GM19193 (cell line): ENCODE measurements around the gene MT2A.

Experiments used
- POLR2A ChIP-seq: IDR thresholded peaks from 4 replicates; pipeline ENCODE4 v1.6.1; 2011; ENCODE audit not compliant: insufficient read depth, insufficient read length; ENCODE audit errors: extremely low read depth

Gene MT2A

GRCh38 chr16:56609463-56609921, 1.1 kb downstream of the MT2A start:
- TF ChIP-seq POLR2A = no peak

DNA sequence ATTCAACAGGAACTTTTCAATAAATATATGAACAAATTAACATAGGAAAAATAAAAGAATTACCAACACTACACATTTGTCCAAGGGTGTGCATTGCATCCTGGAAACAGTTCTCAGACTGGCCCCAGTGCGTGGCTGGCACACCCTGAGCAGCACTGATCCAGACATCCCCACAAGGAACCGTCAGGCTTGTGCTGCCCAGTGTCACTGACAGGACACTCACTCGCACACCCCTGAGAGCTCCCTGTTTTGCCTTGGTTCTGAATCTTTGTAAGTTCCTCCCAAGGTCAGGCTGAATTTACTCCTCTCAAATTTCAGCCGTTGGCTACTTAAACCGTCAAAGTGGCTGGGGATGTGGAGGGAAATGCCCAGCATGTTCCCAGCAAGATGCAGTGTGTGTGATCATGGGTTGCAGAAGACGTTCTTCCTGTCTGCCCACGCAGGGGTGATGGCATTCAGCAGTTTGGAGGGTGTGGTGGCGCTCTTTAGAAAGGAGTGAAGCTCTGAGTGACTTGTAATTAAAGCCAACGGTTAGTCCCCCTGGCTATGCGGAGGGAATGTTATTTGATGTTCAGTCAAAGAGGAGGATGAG, 1.7 kb downstream of the MT2A start:
- TF ChIP-seq POLR2A = peak; percentile 11

GRCh38 chr16:56610609-56611111, 2.3 kb downstream of the MT2A start:
- no peak for TF ChIP-seq POLR2A

GRCh38 chr16:56611281-56611833, 3.0 kb downstream of the MT2A start:
- TF ChIP-seq POLR2A = no peak

DNA sequence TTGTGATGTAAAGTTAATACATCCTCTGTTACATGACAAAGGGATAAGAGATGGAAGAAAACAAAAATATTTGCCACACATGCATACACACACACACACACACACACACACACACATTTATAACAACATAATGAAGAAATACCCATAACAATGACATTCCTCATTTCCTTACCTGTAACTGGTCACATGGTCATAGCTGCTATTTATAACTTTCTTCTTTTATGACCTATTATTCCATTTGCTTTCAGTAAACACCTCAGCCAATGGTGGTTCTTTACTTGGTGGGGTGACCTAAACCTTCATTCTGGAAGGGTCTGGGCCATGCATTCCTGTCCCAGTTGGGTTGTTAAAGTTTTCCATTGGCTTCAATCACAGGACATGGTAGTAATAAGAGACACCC, 5.3 kb downstream of the MT2A start:
- no peak for TF ChIP-seq POLR2A

GRCh38 chr16:56614549-56614991, 6.2 kb downstream of the MT2A start:
- no peak for TF ChIP-seq POLR2A

- no peak for TF ChIP-seq POLR2A
Measured at GRCh38 chr16:56615353-56615752, 7.0 kb downstream of the MT2A start.

DNA sequence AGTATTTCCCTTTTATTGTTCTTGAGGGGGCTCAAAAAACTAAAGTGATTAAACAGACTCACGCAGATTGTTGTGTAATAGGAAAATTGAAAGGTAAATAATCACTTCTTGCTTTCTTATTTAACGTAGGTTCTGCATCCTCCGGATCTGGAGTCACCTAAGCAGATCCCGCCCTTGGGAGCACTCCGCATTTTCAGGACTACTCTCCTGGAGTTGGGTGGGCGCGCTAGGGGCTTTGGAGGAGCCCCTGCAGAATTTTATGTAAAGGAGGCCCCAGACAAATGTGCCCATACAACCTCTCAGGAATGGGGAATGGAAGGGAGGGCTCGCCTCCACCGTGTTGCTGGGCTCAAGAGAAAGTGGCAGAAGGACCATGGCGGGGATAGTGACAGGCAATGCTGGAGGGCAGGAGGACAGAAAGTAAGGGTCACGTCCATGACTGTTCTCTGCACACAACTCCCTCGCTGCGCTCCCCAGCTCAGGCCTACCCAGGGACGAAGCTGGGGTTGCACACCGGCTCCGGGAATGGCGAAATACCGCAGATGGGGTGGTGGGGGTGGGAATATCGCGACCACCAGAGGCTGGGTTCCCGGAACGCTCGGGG, 8.3 kb downstream of the MT2A start:
- TF ChIP-seq POLR2A = no peak

DNA sequence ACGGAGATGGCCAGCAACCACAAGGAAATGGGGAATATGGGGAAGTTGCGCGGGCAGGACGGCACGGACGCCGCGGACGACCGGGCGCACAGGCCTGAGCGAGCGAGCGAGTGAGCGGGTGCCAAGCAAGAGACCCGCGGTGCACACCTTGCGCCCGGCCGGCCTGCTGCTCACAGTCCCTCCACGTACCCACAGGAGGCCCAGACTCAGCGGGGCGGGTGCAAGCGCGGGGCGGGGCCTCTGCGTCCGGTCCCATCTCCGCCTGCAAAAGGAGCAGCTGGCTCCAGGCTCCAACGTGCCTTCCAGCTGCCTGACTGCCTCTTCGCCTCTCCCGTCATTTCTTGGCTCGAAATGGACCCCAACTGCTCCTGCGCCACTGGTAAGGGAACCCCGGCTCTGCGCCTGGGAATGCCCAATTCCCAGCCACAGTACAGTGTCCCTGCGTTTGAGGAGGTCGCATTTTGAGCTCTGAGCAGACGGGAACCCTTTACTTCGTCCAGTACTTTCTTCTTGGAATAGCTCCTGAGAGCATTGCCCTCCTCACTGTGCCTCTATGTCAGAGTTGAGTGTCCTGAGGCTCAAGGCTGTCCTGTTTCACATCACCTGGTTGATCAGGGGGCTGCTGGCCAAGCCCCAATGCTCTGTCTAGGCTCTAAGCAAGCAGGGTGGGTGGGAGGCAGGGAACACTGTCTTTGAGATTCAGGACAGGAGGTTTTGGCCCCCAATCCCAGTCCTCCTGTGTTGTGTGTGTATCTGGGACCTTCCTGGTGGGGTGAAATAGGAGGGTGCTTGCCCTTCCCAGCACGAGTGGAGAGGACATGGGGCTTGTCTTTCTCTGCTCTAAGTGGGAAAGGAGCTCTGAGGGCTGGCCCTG, 9.1 kb downstream of the MT2A start:
- TF ChIP-seq POLR2A = no peak

GRCh38 chr16:56618138-56618537, 9.8 kb downstream of the MT2A start:
- TF ChIP-seq POLR2A = no peak

DNA sequence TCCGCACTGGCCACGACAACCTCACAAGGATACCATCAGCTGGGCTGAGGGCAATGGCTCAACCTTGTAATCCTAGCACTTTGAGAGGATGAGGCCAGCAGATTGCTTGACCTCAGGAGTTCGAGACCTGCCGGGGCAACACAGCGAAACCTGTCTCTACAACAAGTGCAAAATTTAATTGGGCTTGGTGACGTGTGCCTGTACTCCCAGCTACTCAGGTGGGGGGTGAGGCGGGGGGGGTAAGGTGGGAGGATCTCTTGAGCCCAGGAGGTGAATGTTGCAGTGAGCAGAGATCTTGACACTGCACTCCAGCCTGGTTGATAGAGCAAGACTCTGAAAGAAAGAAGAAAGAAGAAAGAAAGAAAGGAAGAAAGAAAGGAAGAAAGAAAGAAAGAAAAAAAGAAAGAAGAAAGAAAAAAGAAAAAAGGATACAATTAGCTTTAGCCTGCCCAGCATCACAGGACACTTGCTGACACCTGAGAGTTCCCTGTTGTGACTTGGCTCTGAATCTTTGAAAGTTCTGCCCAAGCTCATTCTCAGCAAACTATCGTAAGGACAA, 12.0 kb downstream of the MT2A start:
- TF ChIP-seq POLR2A = no peak

DNA sequence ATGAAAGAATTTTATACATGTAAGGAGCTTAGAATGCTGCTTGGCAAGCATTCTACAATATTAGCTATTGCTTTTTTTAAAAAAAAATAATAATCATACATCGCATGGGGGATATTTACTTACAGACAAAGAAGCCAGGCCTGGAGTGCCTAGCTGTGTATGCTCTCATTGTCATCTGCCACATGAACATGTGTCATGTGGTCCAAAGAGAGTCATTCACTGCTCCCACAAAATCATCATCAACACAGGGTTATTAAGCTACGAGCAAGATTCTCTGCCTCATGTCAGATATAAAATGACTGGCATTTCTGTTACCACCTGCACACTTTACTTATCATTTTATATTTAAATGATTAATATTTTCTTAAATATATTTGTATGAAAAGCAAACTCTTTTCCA, 15.3 kb downstream of the MT2A start:
- no peak for TF ChIP-seq POLR2A

- TF ChIP-seq POLR2A = peak; percentile 49
Measured at GRCh38 chr16:56625140-56625942, 17.0 kb downstream of the MT2A start, which contains the start of gene MT1E. Gene MT1E, plus strand, starts transcription at chr16:56625781. Its CDS starts 71 bp downstream, at chr16:56625852.
